GM18502 (cell line): ENCODE data around the gene IFIT1B.
"Not testable (repeated sequence)": the region's sequence is repeated elsewhere in the genome, so short reads cannot be mapped to it uniquely, and the experiment has no call there.

Experiments
- ATAC-seq: cut with Tn5 transposase; IDR thresholded peaks from one replicate; pipeline ENCODE4 v1.9.1; 2021; ENCODE audit warnings: mild to moderate bottlenecking; ENCODE audit not compliant: unreplicated experiment, poor library complexity

Gene IFIT1B

GRCh38 chr10:89373916-89374711 is 3.7 kb upstream of the IFIT1B start:
- no peak for ATAC-seq

GRCh38 chr10:89374713-89375141 is 3.1 kb upstream of the IFIT1B start:
- no peak for ATAC-seq

- no peak for ATAC-seq
Measured at GRCh38 chr10:89379103-89379502, 1.2 kb downstream of the IFIT1B start.

GRCh38 chr10:89382757-89383156 is 4.9 kb downstream of the IFIT1B start:
- ATAC-seq: no peak

GRCh38 chr10:89384474-89385340 is 6.9 kb downstream of the IFIT1B start:
- ATAC-seq: no peak

GRCh38 chr10:89388806-89389205 is 10.9 kb downstream of the IFIT1B start:
- no peak for ATAC-seq

GRCh38 chr10:89389254-89389653 is 11.4 kb downstream of the IFIT1B start:
- ATAC-seq: no peak

- no peak for ATAC-seq
Measured at GRCh38 chr10:89390476-89391225, 12.8 kb downstream of the IFIT1B start.

- not testable (repeated sequence) for ATAC-seq
Measured at GRCh38 chr10:89391226-89391576, 13.3 kb downstream of the IFIT1B start.

- peak; percentile 84 for ATAC-seq
Measured at GRCh38 chr10:89391907-89392756, 14.3 kb downstream of the IFIT1B start, which contains the start of gene IFIT1. Gene IFIT1 (plus strand): TSS chr10:89392623. CDS start chr10:89392713, 90 bp downstream.

GRCh38 chr10:89392974-89393373 is 15.1 kb downstream of the IFIT1B start:
- peak; percentile 42 for ATAC-seq

GRCh38 chr10:89393898-89394297 is 16.0 kb downstream of the IFIT1B start:
- ATAC-seq: no peak

- ATAC-seq: no peak
Measured at GRCh38 chr10:89395141-89395540, 17.3 kb downstream of the IFIT1B start.

GRCh38 chr10:89398003-89398749 is 20.3 kb downstream of the IFIT1B start:
- no peak for ATAC-seq

- no peak for ATAC-seq
Measured at GRCh38 chr10:89399956-89400355, 22.1 kb downstream of the IFIT1B start.

GRCh38 chr10:89403043-89403442 is 25.2 kb downstream of the IFIT1B start:
- no peak for ATAC-seq

GRCh38 chr10:89404104-89405047 is 26.5 kb downstream of the IFIT1B start:
- ATAC-seq: no peak

GRCh38 chr10:89406178-89406577 is 28.3 kb downstream of the IFIT1B start:
- not testable (repeated sequence) for ATAC-seq
